Activated T-cell treated with anti-CD3 and anti-CD28 coated beads, Interleukin-2, amount 50 U/mL, for 72 hours (primary cell): ENCODE data around the gene GAS1. TPM values are rescaled to one million over a fixed set of nuclear protein-coding genes. Genes with fewer than 3 reads are reported as not detected.

Source experiments
- ATAC-seq, 2 donors: fragments of 150-1000 bp; cut with Tn5 transposase; replicated peaks in 1 of 2; 2 replicates each; pipeline ENCODE4 v1.10.0; 2021; ENCODE audit warnings: moderate library complexity in 2 of 2, mild to moderate bottlenecking in 1 of 2
- DNase-seq, 2 donors: peaks; one replicate each; pipeline ENCODE4 v3.0.0; 2021 to 2022; ENCODE audit warnings: mixed read lengths in 1 of 2
- H3K27ac Mint-ChIP-seq: one replicate; pipeline ENCODE4 v1.8.0; 2022; ENCODE audit warnings: mild to moderate bottlenecking, moderate library complexity, mixed read lengths
- H3K27me3 Mint-ChIP-seq: one replicate; pipeline ENCODE4 v1.8.0; 2022; ENCODE audit warnings: low read depth, mixed read lengths
- H3K36me3 Mint-ChIP-seq, 2 donors: one replicate each; pipeline ENCODE4 v1.8.0; 2022; ENCODE audit warnings: mixed read lengths in 2 of 2, mild to moderate bottlenecking in 1 of 2; ENCODE audit not compliant: insufficient read depth in 2 of 2
- H3K4me1 Mint-ChIP-seq: one replicate; pipeline ENCODE4 v1.8.0; 2022; ENCODE audit warnings: low read depth, mixed read lengths
- H3K4me3 Mint-ChIP-seq, 2 donors: one replicate each; pipeline ENCODE4 v1.8.0; 2022; ENCODE audit warnings: mild to moderate bottlenecking in 2 of 2, mixed read lengths in 2 of 2, moderate library complexity in 2 of 2
- H3K9me3 Mint-ChIP-seq, 2 donors: one replicate each; pipeline ENCODE4 v1.8.0; 2022; ENCODE audit warnings: mixed read lengths in 2 of 2
- total RNA-seq, 2 donors: library from RNA; stranded (reverse); gene quantifications; one replicate each; pipeline ENCODE4 v1.2.3, GENCODE V29; 2022

GAS1 gene
- total RNA-seq, 2 donors from 2014 or later: 0.07 to 0.12 TPM

- no peak for ATAC-seq
Measured at GRCh38 chr9:86953181-86953580, 5.9 kb upstream of the GAS1 start.

GRCh38 chr9:86948074-86948929, 996 bp upstream of the GAS1 start:
- peaks cover 4 to 6% of the 10 kb centered on the region in 2 donors for H3K9me3 Mint-ChIP-seq
- peaks cover 32% of the 10 kb centered on the region for H3K27me3 Mint-ChIP-seq
- no peak overlapping the region for H3K27ac Mint-ChIP-seq
- ATAC-seq (peak; percentile 57 to 60), DNase-seq (peak; percentile 77 to 78)
- peak overlapping the region; percentile 78 to 84 for H3K4me3 Mint-ChIP-seq
- peaks cover 5 to 6% of the 10 kb centered on the region in 2 donors for H3K36me3 Mint-ChIP-seq
- peaks cover 18% of the 10 kb centered on the region for H3K4me1 Mint-ChIP-seq

More at GRCh38 chr9:86953181-86953580, 5.9 kb upstream of the GAS1 start:
- peaks cover 18% of the 10 kb centered on the region for H3K27me3 Mint-ChIP-seq
- no peak overlapping the region for H3K27ac Mint-ChIP-seq
- peaks cover 4 to 5% of the 10 kb centered on the region in 2 donors for H3K36me3 Mint-ChIP-seq
- peaks cover 8% of the 10 kb centered on the region for H3K4me1 Mint-ChIP-seq
- H3K9me3 Mint-ChIP-seq: peaks cover 4 to 6% of the 10 kb centered on the region in 2 donors
- no peak overlapping the region for H3K4me3 Mint-ChIP-seq
- DNase-seq: no peak

GRCh38 chr9:86946201-86947145, 833 bp downstream of the GAS1 start:
- ATAC-seq: peak; percentile 79 to 82
- DNase-seq: peak; percentile 73 to 78
- peaks cover 0 to 3% of the 10 kb centered on the region in 2 donors for H3K9me3 Mint-ChIP-seq

GRCh38 chr9:86945728-86946200, 1.5 kb downstream of the GAS1 start:
- Mint-ChIP-seq H3K9me3 (peaks cover 0 to 2% of the 10 kb centered on the region in 2 donors), H3K4me3 (peak overlapping the region; percentile 83 to 85), H3K27me3 (peaks cover 41% of the 10 kb centered on the region), H3K27ac (no peak overlapping the region), H3K4me1 (peaks cover 18% of the 10 kb centered on the region), H3K36me3 (peaks cover 0 to 2% of the 10 kb centered on the region in 2 donors)
- peak in 1 of 2 donors; percentile 33 for DNase-seq
- ATAC-seq: peak; percentile 21 to 36

More at GRCh38 chr9:86946201-86947145, 833 bp downstream of the GAS1 start:
- Mint-ChIP-seq H3K27ac (no peak overlapping the region), H3K4me3 (peak overlapping the region; percentile 83 to 85), H3K36me3 (peaks cover 1 to 5% of the 10 kb centered on the region in 2 donors), H3K4me1 (peaks cover 18% of the 10 kb centered on the region), H3K27me3 (peaks cover 34% of the 10 kb centered on the region)

GRCh38 chr9:86944796-86945727, 2.2 kb downstream of the GAS1 start:
- H3K36me3 Mint-ChIP-seq: peaks cover 0 to 2% of the 10 kb centered on the region in 2 donors
- no peak overlapping the region for H3K27ac Mint-ChIP-seq
- H3K27me3 Mint-ChIP-seq: peaks cover 44% of the 10 kb centered on the region
- ATAC-seq: no peak
- H3K9me3 Mint-ChIP-seq: no peaks in the 10 kb centered on the region
- peaks cover 18% of the 10 kb centered on the region for H3K4me1 Mint-ChIP-seq
- peak overlapping the region; percentile 55 to 63 for H3K4me3 Mint-ChIP-seq
- DNase-seq: peak in 1 of 2 donors; percentile 1

- H3K4me3 Mint-ChIP-seq: no peak overlapping the region
- H3K27ac Mint-ChIP-seq: no peak overlapping the region
- peaks cover 0 to 2% of the 10 kb centered on the region in 2 donors for H3K36me3 Mint-ChIP-seq
- no peaks in the 10 kb centered on the region for H3K9me3 Mint-ChIP-seq
- ATAC-seq: no peak
- H3K4me1 Mint-ChIP-seq: peaks cover 13% of the 10 kb centered on the region
- peaks cover 60% of the 10 kb centered on the region for H3K27me3 Mint-ChIP-seq
- no peak for DNase-seq
Measured at GRCh38 chr9:86943201-86944113, 3.8 kb downstream of the GAS1 start.

GRCh38 chr9:86942281-86943200, 4.8 kb downstream of the GAS1 start:
- Mint-ChIP-seq H3K4me3 (no peak overlapping the region), H3K4me1 (peaks cover 8% of the 10 kb centered on the region), H3K27ac (no peak overlapping the region), H3K27me3 (peaks cover 64% of the 10 kb centered on the region), H3K36me3 (peaks cover 0 to 2% of the 10 kb centered on the region in 2 donors), H3K9me3 (no peaks in the 10 kb centered on the region)
- ATAC-seq (no peak), DNase-seq (no peak)

- Mint-ChIP-seq H3K27ac (no peak overlapping the region), H3K9me3 (no peaks in the 10 kb centered on the region), H3K4me1 (peaks cover 8% of the 10 kb centered on the region), H3K36me3 (no peaks in the 10 kb centered on the region), H3K4me3 (no peak overlapping the region), H3K27me3 (peaks cover 70% of the 10 kb centered on the region)
- ATAC-seq: no peak
- DNase-seq: no peak
Measured at GRCh38 chr9:86941197-86941596, 6.1 kb downstream of the GAS1 start.

- Mint-ChIP-seq H3K27me3 (peaks cover 75% of the 10 kb centered on the region), H3K4me3 (no peak overlapping the region), H3K4me1 (peaks cover 8% of the 10 kb centered on the region), H3K27ac (no peak overlapping the region), H3K36me3 (no peaks in the 10 kb centered on the region), H3K9me3 (no peaks in the 10 kb centered on the region)
- no peak for DNase-seq
- ATAC-seq: no peak
Measured at GRCh38 chr9:86940774-86941173, 6.5 kb downstream of the GAS1 start.

GRCh38 chr9:86939891-86940290, 7.4 kb downstream of the GAS1 start:
- H3K36me3 Mint-ChIP-seq: no peaks in the 10 kb centered on the region
- ATAC-seq (no peak), DNase-seq (no peak)
- peaks cover 73% of the 10 kb centered on the region for H3K27me3 Mint-ChIP-seq
- no peak overlapping the region for H3K27ac Mint-ChIP-seq
- peaks cover 2% of the 10 kb centered on the region for H3K4me1 Mint-ChIP-seq
- no peak overlapping the region for H3K4me3 Mint-ChIP-seq
- H3K9me3 Mint-ChIP-seq: no peaks in the 10 kb centered on the region
